RWPE2 (cell line): ENCODE results near the gene ACOT12.

Source experiments
- ATAC-seq: fragments of 200-7000 bp; cut with Tn5 transposase; 3 replicates; pipeline ENCODE4 v1.9.1; 2021; ENCODE audit warnings: low read depth
- DNase-seq: peaks from one replicate; pipeline ENCODE4 v3.0.0-alpha.2; 2020; ENCODE audit warnings: low spot score
- H3K27ac ChIP-seq: fragments of 450-650 bp; 2 replicates; pipeline ENCODE4 v1.5.1; 2017; ENCODE audit warnings: mild to moderate bottlenecking; ENCODE audit not compliant: poor library complexity, severe bottlenecking
- H3K27me3 ChIP-seq: fragments of 250-450 bp; sonication (Bioruptor Pico); 2 replicates; pipeline ENCODE4 v1.5.1; 2021; ENCODE audit warnings: mild to moderate bottlenecking, moderate library complexity; ENCODE audit not compliant: insufficient read depth, poor library complexity, severe bottlenecking
- H3K36me3 ChIP-seq: fragments of 250-450 bp; sonication (Bioruptor Pico); 2 replicates; pipeline ENCODE4 v1.5.1; 2020; ENCODE audit warnings: low read depth, mild to moderate bottlenecking, moderate library complexity
- H3K4me1 ChIP-seq: fragments of 250-450 bp; sonication (Bioruptor Pico); 2 replicates; pipeline ENCODE4 v1.5.1; 2021; ENCODE audit warnings: mild to moderate bottlenecking, moderate library complexity; ENCODE audit not compliant: insufficient read depth, poor library complexity, severe bottlenecking
- H3K4me3 ChIP-seq: fragments of 250-450 bp; sonication (Bioruptor Pico); 2 replicates; pipeline ENCODE4 v1.5.1; 2021; ENCODE audit warnings: mild to moderate bottlenecking, moderate library complexity; ENCODE audit not compliant: severe bottlenecking
- H3K9me3 ChIP-seq: fragments of 250-450 bp; sonication (Bioruptor Pico); 2 replicates; pipeline ENCODE4 v1.5.1; 2021; ENCODE audit warnings: mild to moderate bottlenecking, moderate library complexity; ENCODE audit not compliant: severe bottlenecking
- CTCF ChIP-seq: fragments of 450-650 bp; IDR thresholded peaks from one replicate; pipeline ENCODE4 v1.5.1; 2017; ENCODE audit warnings: mild to moderate bottlenecking, moderate library complexity; ENCODE audit not compliant: poor library complexity, severe bottlenecking

The ACOT12 gene

DNA sequence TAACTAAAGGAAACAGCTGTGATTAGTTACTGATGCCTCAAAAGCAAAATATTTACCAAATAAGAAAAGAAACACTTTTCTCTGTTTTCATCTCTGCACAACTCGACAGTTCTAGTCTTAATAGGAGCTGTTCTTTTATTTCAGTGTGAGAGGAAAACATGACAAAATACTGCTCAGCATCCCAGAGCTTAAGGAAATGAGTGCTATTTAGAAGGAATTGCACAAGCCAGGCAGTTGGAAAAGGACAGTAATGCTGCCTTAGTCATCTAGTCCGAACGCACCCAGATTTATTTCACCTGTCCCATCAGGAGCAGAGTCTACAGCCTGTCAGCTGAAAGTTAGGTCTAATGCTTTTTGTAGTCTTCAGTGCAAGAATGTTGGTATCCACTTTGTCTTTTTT, 80.2 kb downstream of the ACOT12 start:
- no peak for TF ChIP-seq CTCF
- DNase-seq, result no peak
- ATAC-seq, result no peak
- Histone ChIP-seq H3K4me3 (no peak overlapping the region), H3K27ac (no peak overlapping the region), H3K4me1 (no peaks in the 10 kb centered on the region), H3K27me3 (no peaks in the 10 kb centered on the region), H3K36me3 (peaks cover 50% of the 10 kb centered on the region), H3K9me3 (no peaks in the 10 kb centered on the region)

GRCh38 chr5:81313278-81313677, 80.7 kb downstream of the ACOT12 start:
- no peaks in the 10 kb centered on the region for H3K4me1 ChIP-seq
- ATAC-seq (no peak), DNase-seq (no peak)
- no peaks in the 10 kb centered on the region for H3K9me3 ChIP-seq
- no peak overlapping the region for H3K4me3 ChIP-seq
- H3K27ac ChIP-seq, result no peak overlapping the region
- peaks cover 53% of the 10 kb centered on the region for H3K36me3 ChIP-seq
- TF ChIP-seq CTCF, result no peak
- H3K27me3 ChIP-seq, result no peaks in the 10 kb centered on the region

GRCh38 chr5:81310402-81311063, 83.4 kb downstream of the ACOT12 start:
- Histone ChIP-seq H3K4me1 (no peaks in the 10 kb centered on the region), H3K36me3 (peaks cover 74% of the 10 kb centered on the region), H3K4me3 (no peak overlapping the region), H3K27me3 (no peaks in the 10 kb centered on the region), H3K27ac (no peak overlapping the region), H3K9me3 (no peaks in the 10 kb centered on the region)
- ATAC-seq (no peak), DNase-seq (no peak)
- no peak for TF ChIP-seq CTCF

DNA sequence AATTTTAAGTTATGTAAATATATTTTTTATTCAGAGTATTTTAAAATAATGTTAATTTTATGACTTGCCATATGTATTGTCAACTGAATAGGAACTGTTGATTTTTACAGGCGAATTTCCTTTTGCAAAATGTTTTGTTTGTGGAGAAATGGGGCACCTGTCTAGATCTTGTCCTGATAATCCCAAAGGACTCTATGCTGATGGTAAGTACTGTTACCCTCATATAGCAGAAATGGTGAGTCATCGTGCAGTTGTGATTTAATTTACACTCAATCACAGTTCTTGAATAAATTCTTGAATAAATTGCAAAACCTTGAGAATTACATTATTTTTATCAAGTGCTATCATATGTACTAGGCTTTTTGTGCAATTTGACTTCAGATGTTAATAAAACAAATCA, 85.1 kb downstream of the ACOT12 start:
- Histone ChIP-seq H3K36me3 (peaks cover 88% of the 10 kb centered on the region), H3K4me1 (peaks cover 2% of the 10 kb centered on the region), H3K4me3 (no peak overlapping the region), H3K27me3 (no peaks in the 10 kb centered on the region), H3K27ac (no peak overlapping the region), H3K9me3 (no peaks in the 10 kb centered on the region)
- DNase-seq (no peak), ATAC-seq (no peak)
- no peak for TF ChIP-seq CTCF

GRCh38 chr5:81305785-81306184, 88.1 kb downstream of the ACOT12 start:
- no peak for ATAC-seq
- H3K4me1 ChIP-seq, result peaks cover 14% of the 10 kb centered on the region
- no peak overlapping the region for H3K27ac ChIP-seq

More at GRCh38 chr5:81305785-81306184, 88.1 kb downstream of the ACOT12 start:
- TF ChIP-seq CTCF, result no peak
- peaks cover 58% of the 10 kb centered on the region for H3K36me3 ChIP-seq
- no peak overlapping the region for H3K4me3 ChIP-seq
- no peaks in the 10 kb centered on the region for H3K9me3 ChIP-seq
- H3K27me3 ChIP-seq, result no peaks in the 10 kb centered on the region
- DNase-seq, result no peak
